NOMO-1 (cell line): ENCODE measurements around the gene LIPC.

Source experiments
- DNase-seq, 2 experiments: peaks; one replicate each; lab custom pipeline; 2025; ENCODE audit not compliant: unreplicated experiment in 2 of 2; lab: John Stamatoyannopoulos, UW

Gene LIPC

DNA sequence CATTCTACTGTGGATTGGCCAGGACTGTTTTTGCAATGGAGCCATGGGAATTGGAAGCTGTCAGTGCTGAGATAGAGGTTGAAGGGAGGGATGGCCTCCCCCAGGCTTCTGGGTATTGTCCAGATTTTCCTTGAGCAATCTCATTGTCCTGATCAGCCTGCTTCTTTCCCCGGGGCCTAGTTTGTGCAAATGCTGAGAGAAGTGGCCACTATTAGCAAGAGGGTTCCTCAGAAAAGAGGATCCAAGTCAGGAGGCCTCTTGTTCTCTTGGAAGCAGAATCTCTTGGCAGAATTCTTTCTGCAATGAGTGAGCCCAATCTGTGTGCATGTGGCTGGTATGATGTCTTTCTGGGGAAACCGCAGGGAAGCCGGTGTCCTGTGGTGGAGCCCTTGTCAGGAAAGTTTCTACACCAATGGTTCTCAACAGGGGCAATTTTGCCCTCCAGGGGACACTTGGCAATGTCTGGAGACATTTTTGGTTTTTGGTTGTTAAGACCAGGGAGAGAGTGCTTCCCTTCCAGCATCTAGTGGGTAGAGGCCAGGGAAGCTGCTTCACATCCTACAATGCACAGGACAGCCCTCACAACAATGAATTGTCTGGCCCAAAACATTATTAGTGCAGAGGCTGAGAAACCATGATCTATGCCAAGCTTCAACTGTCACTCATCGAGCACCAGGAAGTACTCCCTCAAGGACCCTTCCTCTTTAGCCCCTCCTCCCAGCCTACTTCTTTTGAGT is 2.0 kb downstream of the LIPC start:
- DNase-seq = no peak

DNA sequence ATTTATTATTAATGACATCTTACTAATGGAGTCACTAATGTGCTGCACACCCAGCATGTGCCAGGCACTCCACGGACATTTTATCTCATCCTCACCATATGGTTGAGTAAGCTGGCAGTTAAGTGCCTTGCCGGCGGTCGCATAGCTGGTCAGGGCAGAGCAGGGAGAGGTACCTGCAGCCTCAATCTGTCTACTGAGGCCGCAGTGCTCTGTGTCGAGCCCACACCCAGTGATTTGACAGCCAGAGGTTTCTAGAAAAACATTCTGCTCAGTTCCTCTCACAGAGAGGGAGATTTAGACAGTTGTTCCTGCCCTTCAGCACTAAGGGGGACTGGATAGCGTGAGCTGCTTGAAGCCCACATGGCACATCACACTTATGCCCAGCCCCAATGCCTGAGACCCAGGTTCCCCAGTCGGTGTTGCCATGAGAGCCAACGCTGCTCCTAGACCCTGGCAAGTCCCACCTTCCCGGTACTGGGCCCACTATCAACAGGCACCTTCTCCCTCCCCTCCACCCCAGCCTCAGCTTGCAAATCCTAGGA is 2.6 kb downstream of the LIPC start:
- no peak for DNase-seq

DNA sequence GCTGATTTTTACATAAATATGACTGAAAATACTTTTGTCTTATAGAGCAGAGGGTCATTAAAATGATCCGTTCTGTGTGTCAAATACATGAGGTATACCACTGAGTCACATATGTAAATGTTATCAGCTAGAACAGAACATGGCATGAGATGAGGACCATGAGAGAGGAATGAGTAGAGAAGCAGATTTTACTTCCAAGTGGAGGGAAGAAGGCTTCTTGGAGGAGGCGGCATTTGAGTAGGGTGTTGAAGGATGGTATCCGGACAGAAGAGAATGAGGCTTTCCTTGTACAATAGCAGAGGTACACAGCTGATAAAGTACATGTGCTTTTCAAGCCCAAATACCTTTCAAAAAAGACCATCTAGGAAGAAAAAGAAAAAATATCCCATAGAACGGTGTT is 4.8 kb downstream of the LIPC start:
- DNase-seq = no peak

DNA sequence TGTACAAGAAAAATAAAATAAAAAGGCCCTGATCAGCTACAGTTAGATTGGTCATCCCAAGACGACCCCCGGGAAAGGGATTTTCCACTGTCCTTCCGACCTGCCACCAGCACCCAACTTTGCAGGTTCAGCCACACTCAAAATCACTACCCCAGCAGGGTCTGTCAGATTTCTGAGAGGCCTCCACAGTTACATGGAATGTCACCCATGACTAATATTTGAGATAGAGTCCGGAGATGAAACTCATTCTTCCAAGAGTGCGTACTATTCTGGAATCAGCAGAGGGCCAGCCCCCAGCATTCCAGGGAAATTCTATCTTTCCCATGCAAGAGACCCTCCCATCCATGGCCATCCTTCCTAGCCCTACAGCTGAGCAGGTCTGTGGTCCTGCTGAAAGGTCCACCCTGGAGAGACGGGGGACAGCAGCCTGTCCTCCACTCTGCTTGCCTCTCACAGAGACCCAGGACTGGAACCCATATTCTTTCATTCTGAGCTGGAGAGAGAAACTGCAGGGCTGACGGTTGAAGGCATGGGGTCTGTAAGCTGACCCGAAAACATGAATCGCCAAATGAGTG is 5.8 kb downstream of the LIPC start:
- DNase-seq = no peak

DNA sequence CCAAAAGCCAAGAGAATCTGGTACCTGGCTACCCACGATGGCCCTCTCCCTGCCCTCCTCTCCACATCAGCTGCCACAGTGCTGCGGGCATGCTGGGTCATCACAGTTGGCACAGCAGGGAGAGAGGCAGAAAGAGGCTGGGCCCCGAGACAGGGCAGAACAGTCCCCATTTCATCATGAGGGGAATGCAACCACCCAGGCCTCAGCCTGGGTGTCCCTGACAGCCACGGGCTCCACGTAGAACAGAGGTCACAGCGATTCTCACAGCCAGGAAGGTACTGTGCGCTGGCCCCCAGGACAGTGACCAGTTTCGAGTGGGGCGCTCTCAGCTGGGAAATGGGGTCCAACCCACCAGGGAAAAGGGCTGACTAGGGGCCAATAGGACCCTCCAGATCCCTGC is 6.3 kb downstream of the LIPC start:
- DNase-seq = no peak

DNA sequence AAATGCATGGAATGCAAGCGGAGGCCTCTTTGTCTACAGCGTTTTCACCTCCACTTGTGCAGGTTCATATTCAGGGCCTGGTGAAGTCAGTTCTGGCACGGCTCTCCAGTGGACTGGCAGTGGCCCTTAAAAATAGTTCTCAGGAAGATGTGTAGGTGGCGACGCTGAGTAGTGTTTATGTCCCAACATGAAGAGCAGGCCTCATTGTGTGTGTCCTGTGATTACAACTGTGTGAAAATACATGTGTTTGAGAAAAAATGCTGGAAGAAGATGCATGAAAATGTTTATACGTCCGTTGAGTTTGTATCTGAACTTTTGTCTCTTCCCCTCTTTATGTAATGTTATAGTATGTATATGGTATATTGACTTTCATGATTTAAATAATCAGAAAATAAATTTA is 7.2 kb downstream of the LIPC start:
- DNase-seq = peak; percentile 18 to 48

DNA sequence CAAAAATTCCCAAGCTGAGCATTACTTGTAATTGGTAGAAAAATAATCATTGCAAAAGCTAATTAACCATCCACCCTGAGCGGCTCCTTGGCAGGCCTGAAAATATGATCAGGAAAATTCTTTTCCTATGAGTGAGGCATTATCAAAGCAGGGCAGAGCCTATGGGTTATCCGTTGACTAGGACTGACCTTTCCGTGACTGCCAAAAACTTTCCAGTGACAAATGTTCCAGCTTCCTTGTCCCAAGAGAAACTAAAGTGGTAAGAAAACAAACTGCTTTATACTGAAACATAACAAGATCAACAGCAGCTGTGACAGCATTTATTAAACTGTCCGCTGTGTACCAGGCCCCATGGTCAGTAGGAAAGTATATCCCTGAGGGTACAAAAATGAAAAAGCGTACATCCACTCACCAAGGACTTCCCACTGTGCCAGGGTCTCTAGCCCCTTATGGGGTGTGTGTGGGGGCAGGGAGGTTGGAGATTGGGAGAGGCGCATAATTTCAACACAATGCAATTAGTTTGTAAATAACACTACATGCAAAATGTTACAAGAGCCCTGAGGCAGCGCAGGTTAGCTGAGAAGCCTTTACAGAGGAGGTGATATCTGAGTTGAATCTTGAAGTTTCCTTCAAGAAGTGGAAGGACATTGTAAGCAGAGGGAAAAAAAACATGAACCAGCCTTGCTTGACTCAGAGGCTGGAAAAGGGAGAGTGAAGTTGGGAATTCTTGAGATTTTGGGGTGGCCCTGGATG is 8.5 kb downstream of the LIPC start:
- DNase-seq = no peak

DNA sequence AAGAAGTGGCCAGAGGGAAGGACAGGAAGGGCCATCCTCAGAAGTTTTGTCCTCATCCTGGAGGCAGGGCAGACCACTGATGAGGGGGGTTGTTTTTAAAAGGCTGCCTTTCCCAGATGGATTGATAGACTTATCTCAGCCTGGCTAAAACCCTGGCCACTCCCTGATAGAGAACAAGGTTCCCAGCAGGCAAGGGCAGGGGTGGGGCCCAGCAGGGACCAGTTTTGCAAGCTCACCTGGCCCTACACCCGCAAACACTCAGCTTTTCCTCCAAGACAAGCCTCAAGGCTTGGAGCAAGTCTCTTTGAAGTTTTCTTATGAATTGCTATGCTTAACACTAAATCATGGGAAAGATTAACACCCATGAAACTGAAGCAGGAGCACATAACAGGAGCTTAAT is 9.1 kb downstream of the LIPC start:
- no peak for DNase-seq

DNA sequence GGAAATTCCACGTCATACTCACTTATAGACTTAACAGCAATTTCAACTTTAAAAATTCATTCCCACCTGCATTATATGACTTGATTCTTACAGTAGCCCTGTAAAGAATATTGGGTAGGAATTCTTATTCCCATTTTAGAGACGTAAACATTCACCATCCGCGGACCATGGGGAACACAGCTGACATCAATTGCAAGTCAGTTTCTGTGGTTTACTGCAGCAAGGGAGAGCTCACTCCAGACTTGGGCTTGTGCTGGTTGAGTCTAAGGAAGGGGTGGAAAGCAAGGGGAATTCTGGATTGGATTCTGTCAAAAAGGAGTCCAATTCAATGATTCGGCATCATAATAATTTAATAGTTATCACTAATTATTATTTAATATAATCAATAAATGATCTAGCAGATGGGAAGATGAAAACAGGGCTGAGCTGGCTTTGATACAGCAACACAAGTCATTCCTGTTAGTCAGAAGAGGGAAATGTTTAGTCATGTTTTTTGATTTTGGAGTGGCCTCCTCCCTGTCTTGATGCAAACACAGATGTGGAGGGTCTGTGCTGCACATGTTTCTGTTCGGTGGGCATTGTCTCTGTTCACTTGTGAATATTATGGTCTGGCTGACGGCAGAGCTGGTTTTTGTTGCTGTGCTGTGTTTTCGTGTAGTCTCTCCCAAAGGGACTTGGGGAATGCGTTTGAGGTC is 9.7 kb downstream of the LIPC start:
- no peak for DNase-seq

DNA sequence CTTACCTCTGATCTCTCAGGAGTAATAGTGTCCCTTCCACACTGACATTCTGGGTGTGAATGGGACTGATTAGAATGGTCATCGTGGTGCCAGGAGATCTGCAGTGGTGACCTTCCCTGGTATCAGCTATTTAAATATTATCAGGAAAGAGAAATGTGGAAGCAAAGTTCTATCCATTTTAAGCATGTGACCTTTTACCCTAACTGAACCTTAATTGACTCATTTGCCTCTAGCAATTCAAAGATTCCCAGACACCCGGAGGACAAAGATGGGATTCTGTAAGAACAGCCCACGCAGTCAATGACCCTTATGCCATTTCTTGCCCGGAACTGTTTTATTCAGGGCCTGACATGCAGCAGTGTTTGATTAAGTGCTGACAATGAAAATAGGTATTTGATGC is 10.3 kb downstream of the LIPC start:
- DNase-seq = no peak

DNA sequence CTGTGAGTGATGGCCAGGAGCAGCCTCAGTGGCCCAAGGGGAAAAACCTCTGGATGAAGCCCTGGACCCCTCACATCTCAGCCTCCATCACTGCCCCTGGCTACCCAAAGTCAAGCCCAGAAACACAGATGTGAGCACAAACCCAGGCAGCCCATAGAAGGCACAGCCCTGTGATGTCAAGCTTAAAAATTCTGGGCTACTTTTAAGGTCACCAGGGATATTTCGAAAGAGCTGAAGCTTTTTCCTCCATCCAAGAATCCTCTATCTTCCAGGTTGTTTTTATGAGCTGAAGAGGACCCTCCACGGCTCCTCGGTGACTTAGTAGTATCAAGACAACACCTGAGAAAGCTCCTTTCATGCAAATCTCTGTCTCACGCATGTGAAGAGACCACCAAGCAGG is 11.5 kb downstream of the LIPC start:
- no peak for DNase-seq

DNA sequence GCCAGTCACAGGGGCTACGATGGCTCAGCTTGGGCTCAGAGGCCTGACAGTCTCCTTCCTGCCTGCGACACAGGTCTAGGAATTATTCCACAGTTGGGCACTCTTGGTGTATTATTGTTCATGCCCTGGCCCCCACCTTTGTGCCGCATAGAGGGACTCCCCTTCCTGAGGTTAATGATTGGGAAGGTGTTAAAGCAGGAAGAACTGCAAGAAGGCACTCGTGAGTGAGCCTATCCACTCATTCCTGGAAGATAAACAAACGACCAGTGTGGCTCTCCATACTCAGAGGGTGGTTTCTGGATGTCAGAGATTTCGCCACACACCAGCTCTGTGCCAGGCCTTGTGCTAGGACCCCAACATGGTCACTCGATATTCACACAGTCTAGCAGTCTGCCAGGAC is 12.3 kb downstream of the LIPC start:
- DNase-seq = no peak

DNA sequence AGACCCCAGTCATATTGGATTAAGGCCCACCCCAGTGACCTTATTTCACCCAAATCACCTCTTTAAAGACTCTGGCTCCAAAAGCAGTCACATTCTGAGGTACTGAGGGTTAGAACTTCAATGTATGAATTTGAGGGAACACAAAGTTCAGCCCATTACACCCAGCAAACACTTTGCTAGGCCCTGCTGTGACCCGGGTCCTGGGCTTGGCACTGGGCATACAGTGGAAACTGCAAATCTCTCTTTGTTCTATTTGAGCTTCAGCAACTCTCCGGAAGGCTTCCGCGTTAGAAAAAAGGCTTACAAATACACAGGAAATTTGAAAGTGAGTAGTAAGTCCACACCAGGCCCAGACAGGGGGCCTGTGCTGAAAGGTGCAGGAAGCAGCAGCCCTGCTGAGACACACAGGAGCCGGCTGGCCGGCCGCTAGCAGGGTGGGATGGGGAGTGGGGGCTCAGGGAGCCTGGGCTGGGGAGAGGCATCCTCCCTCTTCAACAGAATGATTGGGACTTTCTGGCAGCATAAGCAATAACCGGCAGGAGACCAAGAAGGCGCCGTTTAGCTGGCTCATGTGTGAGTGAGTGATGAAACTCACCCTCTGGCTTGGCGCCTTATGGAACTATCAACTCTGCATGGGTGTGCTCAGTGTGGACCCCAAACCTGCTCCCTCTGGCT is 13.0 kb downstream of the LIPC start:
- DNase-seq = no peak

DNA sequence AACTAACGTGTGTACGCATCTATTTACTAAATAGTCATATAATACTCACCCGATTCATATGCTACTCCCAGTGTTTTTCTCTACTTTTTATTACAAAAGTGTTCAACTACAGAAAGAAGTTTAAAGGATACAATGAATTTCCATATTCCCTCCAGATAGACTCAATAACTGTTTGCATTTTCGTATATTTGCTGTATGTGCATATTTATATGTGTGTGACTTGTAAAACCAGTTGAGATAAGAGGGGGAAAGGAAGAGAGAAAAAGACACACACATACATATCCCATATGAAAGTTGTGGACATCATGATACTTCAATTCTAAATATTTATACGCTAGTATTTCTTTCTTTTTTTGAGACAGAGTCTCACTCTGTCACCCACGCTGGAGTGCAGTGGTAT is 14.1 kb downstream of the LIPC start:
- no peak for DNase-seq

DNA sequence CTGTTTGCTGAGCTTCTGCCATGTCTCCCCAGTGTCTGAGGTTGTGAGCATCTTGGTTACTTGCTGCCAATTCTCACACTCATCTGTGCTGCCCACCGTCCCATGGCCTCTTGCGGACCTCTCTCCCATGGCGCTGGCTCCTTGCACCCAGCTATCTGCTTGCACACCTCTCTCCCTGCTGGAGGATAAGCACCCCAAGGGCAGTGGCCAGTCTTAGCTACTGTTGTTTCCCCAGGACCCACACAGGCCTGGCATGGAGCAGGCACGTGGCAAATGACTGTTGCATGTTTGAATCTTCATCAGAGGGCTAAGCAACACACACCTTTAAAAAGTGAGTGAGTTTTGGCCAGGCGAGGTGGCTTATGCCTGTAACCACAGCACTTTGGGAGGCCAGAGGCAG is 14.7 kb downstream of the LIPC start:
- no peak for DNase-seq

DNA sequence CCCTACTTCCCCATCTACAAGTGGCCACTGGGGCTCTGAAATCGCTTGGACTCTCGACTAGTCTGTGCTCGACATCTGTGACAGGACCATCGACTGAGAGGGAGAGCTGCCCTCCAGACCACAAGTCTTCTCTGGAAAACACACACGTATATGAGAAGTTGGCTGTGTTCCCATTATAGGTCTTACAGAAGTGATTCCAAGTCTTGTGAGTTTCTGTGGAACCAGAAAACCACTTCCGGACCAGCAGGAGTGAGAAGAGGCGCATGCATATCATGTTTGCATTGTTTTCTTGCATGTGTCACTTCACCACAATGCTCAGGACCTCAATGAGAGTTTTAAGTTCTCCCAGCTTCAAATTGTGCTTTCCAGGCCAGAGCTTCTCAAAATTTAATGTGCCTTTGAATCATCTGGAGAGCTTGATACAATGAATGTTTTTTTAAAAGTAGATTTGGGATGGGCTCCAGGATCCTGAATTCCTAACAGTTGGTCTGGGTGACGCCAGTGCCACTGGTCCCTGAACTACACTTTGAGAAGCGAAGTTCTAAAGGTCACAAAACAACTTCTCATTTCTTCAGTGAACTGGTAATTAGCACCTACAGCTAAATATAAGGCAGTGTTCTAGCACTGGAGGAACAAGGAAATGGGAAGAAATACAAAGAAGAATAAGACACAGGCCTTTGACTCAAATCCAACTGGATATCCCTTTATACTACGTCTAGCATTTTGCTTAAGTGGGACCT is 15.7 kb downstream of the LIPC start:
- DNase-seq = peak; percentile 14 to 44

DNA sequence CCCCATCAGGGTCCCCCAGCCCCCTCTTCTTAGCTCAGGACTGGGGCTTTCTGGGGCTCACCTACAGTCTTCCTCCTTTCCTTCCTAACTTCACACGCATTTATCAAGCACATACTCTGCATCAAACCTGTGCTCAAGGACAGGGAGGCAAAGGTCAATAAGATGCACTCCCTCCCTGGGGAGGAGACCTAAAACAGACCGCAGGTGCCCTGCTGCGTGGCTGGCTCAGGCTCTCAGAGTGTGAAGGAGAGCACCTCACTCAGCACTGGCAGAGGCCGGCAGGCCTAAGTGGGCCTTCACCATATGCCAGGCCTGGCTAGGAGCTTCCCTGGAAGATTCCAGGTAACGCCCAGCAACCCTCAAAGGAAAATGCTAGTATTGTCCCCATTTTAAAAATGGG is 16.5 kb downstream of the LIPC start:
- no peak for DNase-seq

DNA sequence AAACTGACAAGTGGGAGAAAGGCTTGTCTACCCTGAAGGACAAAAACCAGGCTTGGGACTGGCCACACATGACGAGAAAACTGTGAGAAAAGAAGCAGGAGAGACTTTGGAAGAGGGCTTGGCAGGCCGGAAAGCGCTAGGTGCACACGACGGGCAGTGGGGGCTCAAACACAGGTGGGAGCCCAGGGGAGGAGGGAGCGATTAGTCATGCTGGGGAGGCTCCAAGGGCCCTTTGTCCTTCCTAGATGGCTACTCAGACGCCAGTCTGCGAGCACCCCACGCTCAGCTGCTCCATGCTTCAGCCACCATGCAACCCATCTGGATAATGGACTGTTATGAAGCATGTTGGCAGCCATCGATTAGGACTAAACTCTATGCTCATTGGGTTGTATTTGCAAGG is 17.1 kb downstream of the LIPC start:
- no peak for DNase-seq

DNA sequence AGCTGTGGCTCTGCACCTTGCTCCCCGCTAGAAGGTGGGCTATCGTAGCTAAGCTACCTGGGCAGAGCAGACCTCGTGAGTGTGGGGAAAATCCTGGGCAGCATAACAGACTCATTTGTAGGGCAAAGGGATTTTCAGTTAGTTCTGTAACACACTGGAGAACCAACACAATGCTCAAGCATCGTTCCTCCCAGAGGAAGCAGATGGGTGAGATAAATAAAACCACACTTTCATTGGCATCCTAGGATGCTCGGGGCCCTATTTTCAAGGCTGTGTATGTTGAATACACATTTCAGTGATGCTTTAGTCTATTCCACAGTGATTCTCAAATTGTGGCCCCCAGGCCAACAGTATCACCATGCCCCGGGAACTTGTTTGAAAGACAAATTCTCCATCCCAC is 20.0 kb downstream of the LIPC start:
- DNase-seq = no peak

DNA sequence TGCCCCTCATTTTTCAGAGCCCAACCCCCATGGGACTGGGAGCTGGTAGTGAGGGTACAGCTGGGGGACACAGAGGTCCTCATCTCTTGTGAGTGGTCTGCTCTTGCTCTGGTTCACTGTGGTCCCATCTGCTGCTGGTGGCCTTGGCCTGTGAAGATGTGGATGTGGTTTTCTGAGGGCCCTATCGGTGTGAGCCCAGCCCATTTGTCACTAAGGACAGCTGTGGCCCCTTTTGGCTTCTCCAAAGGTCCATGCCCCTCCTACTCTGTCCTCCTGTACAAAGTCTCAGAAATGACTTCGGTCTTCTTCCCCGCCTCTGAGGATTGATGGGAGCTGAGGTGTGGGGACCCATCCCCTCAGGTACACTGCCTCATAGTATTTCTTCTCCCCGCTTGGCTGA is 21.0 kb downstream of the LIPC start:
- no peak for DNase-seq
